Posterior vena cava (tissue), 2 donors: ENCODE measurements around the gene ABCC8. TPM values are rescaled to one million over a fixed set of nuclear protein-coding genes. Genes with fewer than 3 reads are reported as not detected.
A peak's percentile ranks its signal among the peaks of the same experiment; 100 is the strongest.

Experiments
- DNase-seq: peaks from one replicate; pipeline ENCODE4 v3.0.0-alpha.2; 2020; ENCODE audit warnings: low spot score
- intact Hi-C, 2 donors: fragments of 100-400 bp; cut with DNase I; formaldehyde crosslinking; loops; one replicate each; pipeline versions ENCODE4 v1.14.1 to v1.14.2; 2022 to 2023
- total RNA-seq, 2 donors: library from RNA; stranded (reverse); fragmentation: NEBNext Ultra II Directional; extraction: Animal tissue kit (Norgen Biotek cat#: 25700); gene quantifications; one replicate each; pipeline ENCODE4 v1.2.1, GENCODE V29; 2021
- donor health status: DM: yes; HTN: yes; CAD: no.
- donor health status: DM: yes; HTN: yes; CAD: no.

Gene ABCC8
- total RNA-seq, 2 donors from 2014 or later, result 3.4 to 11.4 TPM

DNA sequence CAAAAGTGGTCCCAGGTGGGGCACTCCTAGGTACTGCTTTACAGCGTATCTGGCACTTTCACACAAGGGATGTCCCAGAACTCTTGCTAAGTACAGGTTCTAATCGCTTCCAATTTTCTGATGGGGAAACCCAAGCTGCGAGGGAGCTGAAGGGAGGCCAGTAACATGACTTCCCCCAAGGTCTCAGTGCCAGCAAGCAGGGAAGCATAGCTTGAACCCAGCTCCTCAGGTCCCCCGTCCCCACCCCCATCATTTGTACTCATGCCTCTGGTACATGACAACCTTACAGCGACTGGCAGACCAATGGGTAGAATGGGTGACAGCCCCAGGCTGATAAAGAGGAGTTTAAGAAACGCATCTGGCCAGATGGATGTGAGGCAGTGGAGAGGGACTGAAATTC, 716 bp upstream of the ABCC8 start:
- intact Hi-C loops, result no loop called here
- no peak for DNase-seq

DNA sequence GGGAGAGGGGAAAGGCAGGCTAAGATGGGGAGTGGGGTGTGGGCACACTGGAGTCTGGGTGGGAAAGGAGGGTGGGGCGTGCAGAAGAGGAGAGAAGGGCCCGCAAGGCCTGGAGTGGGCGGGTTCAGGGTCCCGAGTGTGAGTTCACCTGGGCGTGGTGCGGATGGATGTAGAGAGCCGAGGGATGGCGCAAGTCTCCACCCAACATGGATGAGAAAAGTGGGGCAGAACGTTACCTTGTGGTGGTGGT, 364 bp upstream of the ABCC8 start:
- no peak for DNase-seq
- intact Hi-C loops, result no loop called here

DNA sequence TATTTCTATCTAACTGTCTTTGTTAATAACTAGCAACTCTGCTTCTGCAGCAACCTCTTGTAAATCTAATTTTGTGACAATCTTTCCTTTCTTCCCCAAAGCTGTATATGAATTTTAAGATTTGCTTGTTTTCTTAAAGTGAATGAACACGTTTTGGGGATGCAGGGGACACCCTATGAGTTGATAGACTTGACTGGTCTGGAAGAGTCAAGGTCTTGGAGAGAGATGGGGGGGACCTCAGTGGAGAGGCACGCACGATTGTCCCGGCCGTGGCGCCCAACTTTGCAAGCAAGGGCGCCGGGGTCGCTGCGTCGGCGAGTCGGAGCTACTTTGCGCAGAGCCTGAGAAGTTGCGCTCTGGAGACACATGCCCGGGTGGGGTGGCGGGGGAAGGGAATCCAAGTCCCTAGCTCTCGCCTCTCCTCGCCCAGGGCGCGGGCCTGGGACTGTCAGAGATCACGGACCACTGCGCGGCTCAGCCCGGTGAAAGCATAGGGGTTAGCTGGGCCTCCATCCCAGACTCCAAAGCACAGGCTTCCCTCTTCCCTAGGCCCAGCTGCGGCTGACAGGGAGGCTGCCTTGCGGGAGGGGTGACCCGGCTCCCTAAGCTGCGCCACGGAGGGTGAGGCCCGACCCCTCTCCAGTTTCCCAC, 854 bp downstream of the ABCC8 start:
- intact Hi-C loops, result no loop called here
- DNase-seq, result peak; percentile 71

DNA sequence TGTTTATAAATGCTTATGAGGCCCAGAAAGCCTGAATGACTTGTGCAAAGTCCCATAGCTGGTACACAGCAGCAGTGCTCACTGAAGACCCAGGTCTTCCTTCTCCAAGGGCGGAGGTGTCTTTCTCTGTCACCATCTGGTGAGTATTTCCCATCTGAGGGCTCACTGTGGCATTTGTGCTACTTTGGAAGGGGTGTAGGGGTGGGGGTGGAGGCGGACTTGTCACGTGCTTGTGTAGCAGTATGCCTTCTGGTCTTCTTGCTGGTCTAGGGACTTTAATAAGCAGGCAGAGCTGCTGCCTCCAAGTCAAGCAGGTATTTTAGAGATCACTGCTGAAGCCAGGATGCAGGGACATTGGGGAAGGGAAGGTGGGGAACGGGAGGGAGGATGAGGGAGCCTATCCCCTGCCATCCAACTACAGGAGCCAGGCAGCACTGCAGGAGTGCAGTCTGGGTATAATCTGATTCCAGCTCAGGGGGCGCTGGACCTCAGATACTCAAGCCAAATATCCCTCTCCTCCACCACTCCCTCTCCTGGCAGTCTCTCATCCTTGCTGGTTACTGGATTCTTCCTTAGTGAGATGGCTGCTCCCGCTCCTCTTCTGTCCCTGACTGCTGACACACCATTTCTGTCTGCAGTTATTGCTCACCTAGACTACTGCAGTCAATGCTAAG, 3.4 kb downstream of the ABCC8 start:
- intact Hi-C loops, result no loop called here
- DNase-seq, result no peak

DNA sequence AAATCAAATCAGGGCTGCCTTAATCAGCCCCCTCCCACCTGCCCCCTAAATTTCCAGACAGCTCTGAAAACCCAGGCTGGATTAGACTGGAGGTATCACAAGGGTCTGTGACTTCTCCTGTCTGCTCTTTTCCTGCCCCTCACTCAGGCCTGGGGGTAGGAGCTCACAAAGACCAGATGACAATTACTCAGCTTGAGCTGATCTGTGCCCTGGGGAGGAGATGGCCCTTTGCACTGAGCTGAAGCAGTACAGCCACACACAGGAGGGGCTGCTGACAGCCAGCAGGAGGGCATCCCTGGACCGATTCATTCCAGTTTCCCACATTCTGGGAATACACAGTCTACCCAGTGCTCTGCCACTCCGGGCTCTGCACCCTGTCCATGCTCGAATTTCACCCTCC, 4.2 kb downstream of the ABCC8 start:
- peak; percentile 47 for DNase-seq
- intact Hi-C loops, result no loop called here

DNA sequence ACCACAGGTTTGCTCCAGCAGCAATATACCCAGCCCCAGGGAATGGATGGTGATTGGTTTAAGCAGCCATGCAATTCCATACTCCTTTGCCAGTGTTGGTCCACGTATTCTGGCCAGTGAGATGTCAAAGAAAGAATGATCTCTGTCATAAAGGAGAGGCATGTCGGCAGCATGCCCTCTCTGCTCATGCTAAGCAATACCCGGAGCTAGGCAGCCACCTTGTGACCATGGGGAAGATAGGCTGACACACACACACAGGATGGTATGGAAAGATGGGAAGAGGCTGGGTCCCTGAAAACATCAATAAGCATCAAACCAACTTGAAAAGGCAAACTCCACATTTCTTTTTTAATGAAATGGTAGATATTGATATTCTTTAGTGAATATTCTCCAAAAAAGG, 5.1 kb downstream of the ABCC8 start:
- no peak for DNase-seq

DNA sequence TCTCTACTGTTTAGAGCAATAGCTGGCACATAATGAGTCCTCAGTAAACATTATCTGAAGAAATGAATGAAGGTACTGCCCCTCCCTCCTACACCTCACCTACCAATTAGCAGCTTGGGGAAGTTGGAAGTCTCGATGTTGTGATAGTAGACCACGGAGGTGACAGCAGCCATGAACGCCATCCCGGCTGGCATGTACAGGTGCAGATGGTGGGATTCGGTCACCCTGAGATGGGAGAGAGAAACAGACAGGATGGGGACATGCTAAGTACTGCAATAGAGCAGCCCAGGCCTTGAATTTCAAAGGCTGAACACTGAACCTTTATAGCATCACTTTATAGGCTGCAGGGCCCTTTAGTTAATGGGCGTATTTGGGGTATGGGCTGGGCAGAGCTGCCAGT, 6.6 kb downstream of the ABCC8 start:
- DNase-seq, result peak; percentile 61
- intact Hi-C loops, result no loop called here

More for the DNA sequence above, 5.1 kb downstream of the ABCC8 start:
- intact Hi-C loops, result no loop called here

DNA sequence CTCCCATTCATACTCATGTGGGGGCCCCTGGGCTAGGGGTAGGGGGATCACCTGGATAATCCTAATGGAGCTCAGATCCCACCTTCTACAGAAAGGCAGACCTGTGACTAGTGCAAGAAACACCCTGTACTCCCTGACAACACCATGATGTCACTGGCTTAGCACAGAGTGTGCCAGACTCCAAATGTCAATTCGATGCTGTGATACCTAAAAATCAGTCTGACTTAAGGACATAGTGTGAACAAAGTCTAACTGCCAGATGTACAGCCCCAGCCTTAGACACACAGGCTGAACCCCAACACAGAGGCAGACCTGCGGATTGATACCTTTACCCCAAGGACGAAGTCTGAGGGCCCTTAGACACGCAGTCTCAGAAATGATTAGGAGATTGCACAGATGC, 8.5 kb downstream of the ABCC8 start:
- DNase-seq, result no peak
- intact Hi-C loops, result no loop called here

DNA sequence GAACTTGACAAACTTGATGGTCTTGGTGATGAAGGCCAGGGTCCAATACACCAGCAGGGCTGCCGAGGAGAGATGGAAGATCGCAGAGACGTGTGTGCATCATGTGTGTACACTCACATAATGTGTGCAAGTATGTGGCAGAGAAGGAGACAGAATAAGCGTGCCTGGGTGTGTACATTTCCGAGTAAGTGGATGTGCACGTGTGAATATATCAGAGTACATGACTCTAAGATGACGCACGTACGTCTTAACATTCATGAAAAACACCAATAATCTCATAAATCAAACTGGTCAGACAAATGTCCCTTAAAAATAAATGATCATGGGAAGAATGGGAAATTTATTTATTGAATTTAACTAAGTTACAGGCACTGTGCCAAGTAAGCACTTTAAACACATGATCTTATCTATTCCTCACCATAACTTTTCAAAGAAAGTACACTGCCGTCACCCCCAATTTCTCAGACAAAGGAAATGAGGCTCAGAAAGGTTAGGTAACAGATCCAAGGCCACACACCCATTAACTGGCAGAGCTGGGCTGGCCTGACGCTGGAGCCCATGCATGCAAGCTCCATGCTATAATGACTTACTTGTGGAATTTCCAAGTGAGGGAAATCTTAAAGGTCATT, 13.0 kb downstream of the ABCC8 start:
- intact Hi-C loops, result no loop called here
- no peak for DNase-seq

DNA sequence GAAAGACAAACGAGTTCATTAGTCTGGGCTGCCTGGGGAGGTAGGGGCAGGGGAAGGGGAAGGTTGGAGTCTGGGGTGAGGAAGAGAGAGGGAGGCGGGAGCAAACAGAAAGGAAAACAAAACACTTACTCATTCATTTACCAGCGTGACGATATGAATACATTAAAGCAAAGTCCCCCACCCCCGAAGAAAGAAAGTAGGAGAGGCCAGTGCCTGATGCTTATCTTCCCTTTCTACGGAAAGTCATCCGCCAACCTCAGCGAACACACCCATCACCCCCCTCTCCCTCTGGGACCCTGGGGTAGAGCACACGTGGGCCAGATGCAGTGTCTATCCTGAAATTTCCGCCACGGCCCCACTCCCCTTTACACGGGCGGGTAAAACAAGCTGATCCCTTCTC, 13.7 kb downstream of the ABCC8 start:
- intact Hi-C loops, result no loop called here
- DNase-seq, result no peak

DNA sequence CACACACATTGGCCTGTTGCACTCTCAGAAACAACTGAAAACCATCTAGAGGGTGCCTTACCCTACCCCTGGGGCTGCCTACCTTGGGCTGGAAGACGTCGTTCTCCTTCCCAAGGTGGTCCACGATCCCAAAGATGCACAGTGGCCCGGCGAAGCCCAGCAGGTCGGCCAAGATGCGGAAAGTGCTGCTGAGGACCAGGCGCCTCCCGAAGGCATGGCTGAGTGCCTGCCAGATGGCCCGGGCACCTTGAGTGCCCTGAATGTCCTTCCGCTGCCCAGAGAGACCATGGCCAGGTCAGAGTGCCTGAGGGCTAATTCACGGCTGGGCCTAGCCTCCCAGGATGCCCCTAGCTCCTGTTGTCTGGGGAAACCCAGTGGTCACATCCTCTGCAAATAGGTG, 16.2 kb downstream of the ABCC8 start:
- intact Hi-C loops, result no loop called here
- no peak for DNase-seq

DNA sequence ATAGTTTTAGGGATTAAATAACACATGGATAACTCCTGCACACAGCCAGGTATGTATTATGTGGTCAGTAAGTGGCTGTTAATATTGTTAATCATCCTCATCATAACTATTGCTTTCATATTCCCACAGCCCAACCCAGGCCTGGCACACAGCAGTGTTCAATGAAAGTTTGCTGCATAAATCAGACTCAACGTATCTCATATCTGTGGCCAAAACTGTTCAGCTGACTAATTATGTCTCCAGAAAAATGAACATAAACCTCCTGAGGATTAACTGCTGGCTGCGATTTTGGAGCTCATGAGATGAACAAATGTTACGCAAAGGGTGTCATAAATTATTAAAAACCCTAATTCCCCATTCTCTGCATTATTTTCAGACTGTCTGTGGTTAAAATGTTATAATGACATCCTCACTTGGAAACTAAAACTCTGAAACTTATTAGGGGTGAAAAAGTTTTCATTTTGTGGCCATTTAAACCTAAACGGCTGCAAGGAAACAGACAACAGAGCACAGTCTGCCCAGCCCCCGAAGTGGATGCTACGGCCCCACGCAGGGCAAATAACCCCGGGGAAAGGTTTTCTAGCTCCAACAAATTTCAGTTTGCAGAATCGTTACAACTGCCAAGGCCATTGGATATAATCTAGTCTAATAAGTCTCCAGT, 17.3 kb downstream of the ABCC8 start:
- DNase-seq, result no peak
- intact Hi-C loops, result no loop called here

DNA sequence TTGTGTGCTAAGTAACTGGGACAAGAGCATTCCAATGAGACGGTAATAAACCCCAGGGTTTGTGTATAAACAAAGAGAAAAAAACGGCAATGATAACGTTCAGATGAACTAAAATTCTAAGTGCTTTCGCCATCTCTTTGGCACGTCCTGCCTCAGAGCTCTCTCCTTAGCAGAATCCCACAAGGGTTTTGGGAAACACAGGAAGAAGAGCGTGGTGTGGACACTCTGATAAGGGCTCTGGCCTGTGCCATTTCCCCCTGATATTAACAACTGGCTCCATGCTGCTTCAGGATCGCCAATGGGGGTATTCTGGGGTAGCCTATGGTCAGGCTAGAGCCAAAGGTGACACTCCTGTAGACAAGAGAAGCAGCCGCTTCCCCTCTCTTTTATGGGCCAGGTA, 18.4 kb downstream of the ABCC8 start:
- intact Hi-C loops, result no loop called here
- DNase-seq, result no peak

DNA sequence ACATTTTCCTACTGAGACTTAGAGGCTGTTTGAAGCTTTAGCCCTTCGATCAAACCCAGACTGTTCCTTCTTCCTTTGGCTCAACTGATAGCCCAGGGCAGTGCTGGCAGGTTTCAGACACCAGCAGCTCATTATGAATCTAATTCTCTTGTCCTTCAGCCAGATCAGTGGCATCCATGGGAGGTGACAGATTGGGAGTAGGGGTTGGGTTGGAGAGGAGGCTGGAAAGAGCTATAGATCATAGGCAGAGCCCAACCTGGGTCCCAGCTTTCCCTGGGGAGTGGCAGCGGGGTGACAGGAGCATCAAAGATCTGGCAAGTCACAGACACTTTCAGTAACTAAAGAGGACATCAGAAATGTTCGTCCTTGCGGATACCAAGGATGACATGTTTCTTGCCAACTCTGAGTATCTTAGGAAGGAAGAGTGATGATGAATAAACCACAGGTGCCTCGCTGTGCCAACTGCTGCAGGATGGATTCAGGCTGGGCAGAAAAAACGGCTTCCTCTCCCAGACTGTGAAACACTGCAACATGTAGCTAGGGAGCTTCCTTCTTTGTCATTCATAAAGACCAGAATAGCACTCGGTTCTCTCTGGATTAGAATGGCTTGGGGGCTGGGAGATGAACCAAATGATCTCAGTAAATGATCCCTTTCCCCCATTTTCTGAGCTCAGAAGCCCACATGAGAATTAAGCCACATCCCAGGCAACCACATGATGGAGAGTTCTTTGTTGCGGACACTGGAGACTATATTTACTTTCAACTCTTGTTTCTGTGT, 19.1 kb downstream of the ABCC8 start:
- DNase-seq, result no peak
- intact Hi-C loops, result no loop called here

DNA sequence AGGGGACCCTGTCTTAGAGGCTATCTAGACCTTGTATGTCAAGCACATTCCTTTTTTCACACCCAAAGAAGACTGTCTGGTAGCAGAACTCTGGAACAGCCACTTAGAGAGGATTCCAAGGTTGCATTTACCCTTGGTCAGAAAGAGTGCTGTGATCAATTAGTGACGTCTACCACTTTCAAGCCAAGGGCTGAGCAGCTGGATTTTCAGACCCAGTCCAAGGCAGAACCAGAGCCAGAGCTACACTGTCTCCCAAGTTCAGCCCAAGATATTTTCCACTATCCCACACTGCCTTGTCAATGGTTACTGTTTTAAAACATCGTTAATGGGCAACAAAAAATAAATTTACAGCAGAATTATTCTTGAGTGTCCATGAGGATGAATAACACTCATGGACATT, 24.0 kb downstream of the ABCC8 start:
- DNase-seq, result no peak
- intact Hi-C loops, result loop anchor here in 1 of 2 donors (5.0 kb wide), 1 partner anchor 1425 kb away; no protein-coding TSS in a partner anchor

DNA sequence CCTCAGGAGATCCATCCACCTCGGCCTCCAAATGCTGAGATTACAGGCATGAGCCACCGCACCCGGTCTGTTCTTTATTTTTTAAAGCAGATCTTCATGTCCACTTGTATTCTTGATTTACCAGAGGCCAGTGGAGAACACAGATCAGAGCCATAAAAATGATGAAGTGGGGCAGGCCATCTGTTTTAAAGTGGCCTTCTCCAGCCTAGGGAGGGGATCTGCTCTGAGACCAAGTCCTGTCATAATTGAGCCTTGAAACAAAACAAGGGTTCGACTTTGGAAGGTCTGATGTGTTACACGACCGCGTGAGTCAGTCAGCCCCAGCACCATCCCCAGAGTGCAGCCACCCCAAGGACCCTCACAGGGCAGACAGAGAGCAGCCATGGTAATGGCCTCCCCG, 27.5 kb downstream of the ABCC8 start:
- no peak for DNase-seq
- intact Hi-C loops, result no loop called here

DNA sequence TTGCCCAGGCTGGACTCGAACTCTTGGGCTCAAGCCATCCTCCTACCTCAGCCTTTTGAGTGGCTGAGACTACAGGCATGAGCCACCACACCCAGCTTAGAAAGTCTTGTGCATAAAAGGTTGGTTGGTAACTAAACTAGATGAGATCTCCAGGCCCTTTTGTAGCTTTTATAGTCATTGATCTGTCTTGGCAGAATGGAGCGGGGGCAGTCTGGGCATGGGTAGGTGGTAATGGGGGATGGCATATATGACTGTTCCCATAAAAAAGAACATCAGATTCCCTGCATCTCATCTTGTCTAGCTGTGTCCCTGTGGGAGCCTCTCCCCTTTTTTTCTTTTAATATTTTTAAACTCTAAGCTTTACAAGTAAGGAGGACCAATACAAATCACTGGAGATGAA, 30.2 kb downstream of the ABCC8 start:
- no peak for DNase-seq

DNA sequence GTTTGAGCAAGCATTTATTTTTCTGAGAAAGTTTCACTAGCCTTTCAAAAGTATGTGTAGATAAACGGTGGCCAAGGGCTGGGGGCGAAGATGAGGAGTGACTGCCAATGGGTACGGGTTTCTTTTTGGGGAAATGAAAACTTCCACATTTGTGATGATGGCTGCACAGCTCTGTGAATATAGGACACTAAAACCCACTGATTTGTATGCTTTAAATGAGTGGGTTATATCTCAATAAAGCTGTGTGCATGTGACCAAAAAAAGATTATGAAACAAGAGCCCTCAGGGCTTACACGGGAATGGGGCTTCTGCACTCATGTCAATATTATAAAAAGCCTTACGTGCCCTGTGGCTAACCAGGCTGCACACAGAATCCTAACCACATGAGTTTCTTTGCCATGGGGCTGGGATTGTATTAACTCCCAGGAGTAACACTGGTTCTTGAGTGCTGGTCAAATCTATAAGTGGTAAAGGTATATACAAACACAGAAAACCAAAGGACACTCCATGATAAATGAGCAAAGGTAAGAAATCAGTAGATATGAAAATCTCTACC, 31.3 kb downstream of the ABCC8 start:
- no peak for DNase-seq
- intact Hi-C loops, result no loop called here

More for the DNA sequence above, 30.2 kb downstream of the ABCC8 start:
- intact Hi-C loops, result no loop called here

DNA sequence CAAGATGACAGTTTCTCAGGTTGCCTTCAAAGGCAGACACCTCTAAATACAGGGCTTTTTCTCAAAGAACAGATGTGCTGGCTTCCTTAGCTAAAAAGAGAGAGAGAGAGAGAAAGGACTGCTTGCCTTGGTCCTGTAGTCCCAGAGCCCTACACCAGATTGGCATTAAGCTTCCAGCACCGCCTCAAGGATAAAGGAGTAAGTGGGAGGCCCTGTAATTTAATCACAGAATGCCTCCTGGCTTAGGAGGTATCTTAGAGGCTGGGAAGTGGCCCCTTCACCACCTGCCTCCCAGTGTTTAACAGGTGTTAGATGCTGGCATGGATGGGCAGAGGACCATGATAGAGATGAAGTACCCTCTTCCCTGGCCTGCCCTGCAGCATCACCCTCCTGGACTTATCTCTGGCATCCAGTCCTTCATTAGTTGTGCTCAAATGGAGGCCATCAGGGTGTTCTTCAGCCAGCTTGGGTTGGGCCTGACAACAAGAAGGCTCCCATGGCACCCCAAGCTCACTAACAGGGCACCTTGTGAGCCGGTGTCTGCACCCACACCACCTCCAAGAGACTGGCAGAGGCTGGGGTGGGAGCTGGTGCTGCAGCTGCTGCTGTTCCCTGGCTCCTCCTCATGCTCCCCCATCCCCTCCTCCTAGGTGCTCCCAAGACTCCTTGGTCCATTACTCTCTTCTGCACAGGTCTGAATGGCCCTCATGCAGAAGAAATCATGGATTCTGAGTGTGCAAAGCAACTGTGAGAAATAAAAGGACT, 32.5 kb downstream of the ABCC8 start:
- DNase-seq, result no peak
- intact Hi-C loops, result no loop called here
